Kidney (tissue), 14 donors: ENCODE measurements around the gene SEC24C. TPM values are rescaled to one million over a fixed set of nuclear protein-coding genes. Genes with fewer than 3 reads are reported as not detected.
"Not testable (repeated sequence)": the region's sequence is repeated elsewhere in the genome, so short reads cannot be mapped to it uniquely, and the experiment has no call there.

Source experiments
- DNase-seq, 5 donors: peaks; one replicate each; pipeline ENCODE4 v3.0.0-alpha.2; 2013 to 2020
- FAIRE-seq: peaks from 2 replicates; lab custom pipeline; 2012; peaks lifted over from hg19 to GRCh38; lab: Jason Lieb, UNC
- H3K27ac ChIP-seq, 2 donors: one replicate each; pipeline ENCODE4 v1.7.0; 2013; ENCODE audit warnings: low read depth in 2 of 2, low read length in 2 of 2, inconsistent platforms in 1 of 2
- H3K27me3 ChIP-seq: one replicate; pipeline ENCODE4 v1.7.1; 2013; ENCODE audit warnings: low read length, inconsistent platforms; ENCODE audit not compliant: control insufficient read depth, insufficient read depth
- H3K36me3 ChIP-seq, 3 donors: one replicate each; pipeline versions ENCODE4 v1.7.0 to v1.7.1; 2013; ENCODE audit warnings: low read length in 3 of 3, control low read depth in 1 of 3, inconsistent platforms in 1 of 3; ENCODE audit not compliant: insufficient read depth in 3 of 3, control insufficient read depth in 2 of 3
- H3K4me1 ChIP-seq, 3 donors: one replicate each; pipeline versions ENCODE4 v1.7.0 to v1.7.1; 2013; ENCODE audit warnings: low read length in 3 of 3, inconsistent platforms in 1 of 3, low read depth in 1 of 3; ENCODE audit not compliant: control insufficient read depth in 2 of 3, insufficient read depth in 2 of 3
- H3K4me3 ChIP-seq, 3 donors: one replicate each; pipeline versions ENCODE4 v1.7.0 to v1.8.1; 2013; ENCODE audit warnings: low read length in 3 of 3, control low read depth in 1 of 3, inconsistent platforms in 1 of 3
- H3K9ac ChIP-seq, 3 donors: one replicate each; pipeline versions ENCODE4 v1.7.0 to v1.7.1; 2013; ENCODE audit warnings: low read length in 3 of 3, control low read depth in 1 of 3, inconsistent platforms in 1 of 3
- H3K9me3 ChIP-seq, 3 donors: one replicate each; pipeline versions ENCODE4 v1.7.0 to v1.7.1; 2013; ENCODE audit warnings: low read length in 3 of 3, control low read depth in 1 of 3, inconsistent platforms in 1 of 3; ENCODE audit not compliant: control insufficient read depth in 2 of 3, insufficient read depth in 1 of 3
- intact Hi-C: fragments of 100-400 bp; cut with DNase I; formaldehyde crosslinking; loops from one replicate; pipeline ENCODE4 v1.11.1; 2022
- polyA plus RNA-seq: library from polyadenylated mRNA; stranded (reverse); fragments of 350-450 nt; fragmentation: Illumina TruSeq; extraction: RNeasy Lipid Tissue Mini Kit (QIAGEN cat#74804); gene quantifications from one replicate; pipeline ENCODE4 v1.2.3, GENCODE V29; 2014; ENCODE audit warnings: low read depth, low replicate concordance; ENCODE audit not compliant: insufficient read depth
- total RNA-seq: library from RNA; stranded (reverse); fragmentation: NEBNext Ultra II Directional; extraction: Animal tissue kit (Norgen Biotek cat#: 25700); gene quantifications from one replicate; pipeline ENCODE4 v1.2.1, GENCODE V29; 2021
- TF ChIP-seq, protein P1 (sequence below): IDR thresholded peaks from 3 replicates; pipeline ENCODE4 v1.5.1; 2012; ENCODE audit warnings: mild to moderate bottlenecking, moderate library complexity, borderline replicate concordance; ENCODE audit not compliant: insufficient read depth; ENCODE audit errors: extremely low read depth
- donor health status: control.
- donor health status: control.
- donor health status: control.
- donor health status: control.
- donor health status: control.
- donor health status: DM: yes; HTN: yes; CAD: no.
- donor health status: Normal renal cell carcinoma (clear cell type).

Gene SEC24C
- total and polyA plus RNA-seq, 2 donors from 2014 or later = 39.2 to 66.9 TPM

GRCh38 chr10:73785721-73786511 lies 41.7 kb downstream of the SEC24C start:
- Histone ChIP-seq H3K4me3 (peak overlapping the region; percentile 74 to 91 (median 80)), H3K36me3 (peaks cover 0 to 18% (median 17%) of the 10 kb centered on the region in 3 donors), H3K4me1 (peaks cover 0 to 19% (median 6%) of the 10 kb centered on the region in 3 donors), H3K27ac (peak overlapping the region; percentile 90 to 93), H3K9ac (peak overlapping the region; percentile 66 to 91 (median 88)), H3K9me3 (no peaks in the 10 kb centered on the region), H3K27me3 (no peaks in the 10 kb centered on the region)
- DNase-seq (peak; percentile 54 to 83 (median 62)), FAIRE-seq (no peak)
- TF ChIP-seq, protein P1, sequence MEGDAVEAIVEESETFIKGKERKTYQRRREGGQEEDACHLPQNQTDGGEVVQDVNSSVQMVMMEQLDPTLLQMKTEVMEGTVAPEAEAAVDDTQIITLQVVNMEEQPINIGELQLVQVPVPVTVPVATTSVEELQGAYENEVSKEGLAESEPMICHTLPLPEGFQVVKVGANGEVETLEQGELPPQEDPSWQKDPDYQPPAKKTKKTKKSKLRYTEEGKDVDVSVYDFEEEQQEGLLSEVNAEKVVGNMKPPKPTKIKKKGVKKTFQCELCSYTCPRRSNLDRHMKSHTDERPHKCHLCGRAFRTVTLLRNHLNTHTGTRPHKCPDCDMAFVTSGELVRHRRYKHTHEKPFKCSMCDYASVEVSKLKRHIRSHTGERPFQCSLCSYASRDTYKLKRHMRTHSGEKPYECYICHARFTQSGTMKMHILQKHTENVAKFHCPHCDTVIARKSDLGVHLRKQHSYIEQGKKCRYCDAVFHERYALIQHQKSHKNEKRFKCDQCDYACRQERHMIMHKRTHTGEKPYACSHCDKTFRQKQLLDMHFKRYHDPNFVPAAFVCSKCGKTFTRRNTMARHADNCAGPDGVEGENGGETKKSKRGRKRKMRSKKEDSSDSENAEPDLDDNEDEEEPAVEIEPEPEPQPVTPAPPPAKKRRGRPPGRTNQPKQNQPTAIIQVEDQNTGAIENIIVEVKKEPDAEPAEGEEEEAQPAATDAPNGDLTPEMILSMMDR = no peak
- intact Hi-C loops = no loop called here

DNA sequence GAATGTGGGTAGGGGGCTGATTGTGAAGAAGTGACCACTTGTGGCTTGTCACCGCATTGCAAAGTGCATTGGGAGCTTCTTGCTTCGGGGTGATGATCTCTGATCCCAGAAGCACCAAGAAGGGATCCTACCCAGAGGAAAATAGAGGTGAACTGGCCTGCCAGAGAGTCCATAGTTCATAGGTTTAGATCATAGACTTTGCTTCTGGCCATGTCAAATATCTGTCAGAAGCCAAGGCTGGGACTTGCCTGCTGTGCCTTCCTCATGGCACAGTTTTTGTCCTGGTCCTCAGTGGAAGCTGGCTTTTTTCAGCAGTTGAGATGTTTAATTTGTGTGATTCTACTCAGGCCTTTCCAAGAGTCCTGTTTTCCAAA lies 42.3 kb downstream of the SEC24C start:
- TF ChIP-seq, protein P1 = no peak
- no peak for FAIRE-seq
- Histone ChIP-seq H3K4me1 (peaks cover 0 to 15% (median 4%) of the 10 kb centered on the region in 3 donors), H3K4me3 (peak overlapping the region; percentile 62 to 80 (median 74)), H3K27me3 (no peaks in the 10 kb centered on the region), H3K9ac (peak overlapping the region; percentile 66 to 91 (median 88)), H3K9me3 (no peaks in the 10 kb centered on the region), H3K27ac (peak overlapping the region in 1 of 2 donors; percentile 93), H3K36me3 (peaks cover 3 to 24% (median 22%) of the 10 kb centered on the region in 3 donors)
- intact Hi-C loops = no loop called here
- no peak for DNase-seq

- peak overlapping the region in 1 of 3 donors; percentile 80 for H3K4me3 ChIP-seq
- not testable (repeated sequence) for H3K9ac ChIP-seq
Observed at GRCh38 chr10:73787031-73787800, 43.0 kb downstream of the SEC24C start.

More at GRCh38 chr10:73787031-73787800, 43.0 kb downstream of the SEC24C start:
- FAIRE-seq, H3K9me3 ChIP-seq, intact Hi-C loops, H3K27ac ChIP-seq, H3K27me3 ChIP-seq: not testable (repeated sequence)
- peaks cover 0 to 15% (median 5%) of the 10 kb centered on the region in 3 donors for H3K4me1 ChIP-seq
- H3K36me3 ChIP-seq = peaks cover 4 to 31% (median 27%) of the 10 kb centered on the region in 3 donors
- peak in 1 of 5 donors; percentile 49 for DNase-seq
